GM23338 (cell line): ENCODE results near the gene SYT6. TPM values are rescaled to one million over a fixed set of nuclear protein-coding genes. Genes with fewer than 3 reads are reported as not detected.

Experiments used
- ATAC-seq: fragments of 200-7000 bp; cut with Tn5 transposase; 3 replicates; pipeline ENCODE4 v1.9.1; 2020
- DNase-seq: peaks from one replicate; pipeline ENCODE4 v3.0.0-alpha.2; 2015; ENCODE audit warnings: low spot score
- H2AFZ ChIP-seq: fragments of 200-600 bp; sonication (generic); 2 replicates; pipeline ENCODE4 v1.8.0; 2016; ENCODE audit warnings: antibody characterized with exemption, mild to moderate bottlenecking, moderate library complexity
- H3F3A ChIP-seq: fragments of 200-600 bp; sonication (generic); replicated peaks from 2 replicates; pipeline ENCODE4 v1.8.0; 2017; ENCODE audit warnings: antibody characterized with exemption, mixed run types, low read depth
- H3K27ac ChIP-seq: fragments of 200-600 bp; sonication (generic); 2 replicates; pipeline ENCODE4 v1.6.1; 2016; ENCODE audit warnings: low read depth
- H3K27me3 ChIP-seq: fragments of 200-600 bp; sonication (generic); 2 replicates; pipeline ENCODE4 v1.8.0; 2016; ENCODE audit warnings: mild to moderate bottlenecking, mixed run types, moderate library complexity; ENCODE audit not compliant: insufficient read depth
- H3K36me3 ChIP-seq: fragments of 200-600 bp; sonication (generic); 2 replicates; pipeline ENCODE4 v1.8.0; 2016; ENCODE audit warnings: mild to moderate bottlenecking; ENCODE audit not compliant: insufficient read depth
- H3K4me1 ChIP-seq: fragments of 200-600 bp; sonication (generic); 2 replicates; pipeline ENCODE4 v1.8.0; 2016; ENCODE audit warnings: mild to moderate bottlenecking, moderate library complexity; ENCODE audit not compliant: insufficient read depth
- H3K4me2 ChIP-seq: fragments of 200-600 bp; sonication (generic); 2 replicates; pipeline ENCODE4 v1.7.1; 2017; ENCODE audit warnings: mixed run types
- H3K4me3 ChIP-seq: fragments of 200-600 bp; sonication (generic); 2 replicates; pipeline ENCODE4 v1.6.1; 2016; ENCODE audit warnings: mixed run types
- H3K79me2 ChIP-seq: fragments of 200-600 bp; sonication (generic); replicated peaks from 2 replicates; pipeline ENCODE4 v1.8.0; 2017; ENCODE audit warnings: mild to moderate bottlenecking; ENCODE audit not compliant: insufficient read depth
- H3K9me2 ChIP-seq: fragments of 200-600 bp; sonication (generic); 2 replicates; pipeline ENCODE4 v1.8.0; 2017; ENCODE audit not compliant: insufficient read depth
- H4K20me1 ChIP-seq: fragments of 200-600 bp; sonication (generic); replicated peaks from 2 replicates; pipeline ENCODE4 v1.8.0; 2017; ENCODE audit warnings: mild to moderate bottlenecking; ENCODE audit not compliant: insufficient read depth
- H3K27ac Mint-ChIP-seq: 2 replicates; pipeline ENCODE4 v1.8.0; 2020; ENCODE audit warnings: inconsistent platforms, mild to moderate bottlenecking, moderate library complexity, mixed read lengths
- H3K27me3 Mint-ChIP-seq: 3 replicates; pipeline ENCODE4 v1.8.0; 2022; ENCODE audit warnings: low read depth, mild to moderate bottlenecking, moderate library complexity, mixed read lengths, inconsistent platforms; ENCODE audit not compliant: insufficient read depth, poor library complexity
- H3K36me3 Mint-ChIP-seq: 3 replicates; pipeline ENCODE4 v1.8.0; 2021; ENCODE audit warnings: low read depth, mild to moderate bottlenecking, inconsistent platforms, moderate library complexity, mixed read lengths
- H3K4me1 Mint-ChIP-seq: 3 replicates; pipeline ENCODE4 v1.8.0; 2020; ENCODE audit warnings: mild to moderate bottlenecking, inconsistent platforms, mixed read lengths
- H3K4me3 Mint-ChIP-seq: 3 replicates; pipeline ENCODE4 v1.8.0; 2021; ENCODE audit warnings: moderate library complexity, mild to moderate bottlenecking, inconsistent platforms, mixed read lengths
- H3K9me3 Mint-ChIP-seq: 3 replicates; pipeline ENCODE4 v1.8.0; 2020; ENCODE audit warnings: moderate library complexity, mild to moderate bottlenecking, inconsistent platforms, mixed read lengths
- CREB1 ChIP-seq: fragments of 250-450 bp; sonication (Bioruptor Pico); IDR thresholded peaks from 2 replicates; pipeline ENCODE4 v1.5.0; 2020; ENCODE audit warnings: low read depth, mild to moderate bottlenecking, moderate library complexity
- EZH2 ChIP-seq: fragments of 200-600 bp; sonication (generic); IDR thresholded peaks from one replicate; pipeline ENCODE4 v1.8.0; 2017; ENCODE audit warnings: antibody characterized with exemption, mild to moderate bottlenecking, low read depth; ENCODE audit not compliant: unreplicated experiment
- NANOG ChIP-seq: IDR thresholded peaks from 2 replicates; pipeline ENCODE4 v1.6.1; 2016; ENCODE audit warnings: antibody characterized with exemption, borderline replicate concordance
- POLR2AphosphoS5 ChIP-seq: IDR thresholded peaks from 2 replicates; pipeline ENCODE4 v1.6.1; 2016; ENCODE audit warnings: antibody characterized with exemption, low read depth
- REST ChIP-seq: IDR thresholded peaks from one replicate; pipeline ENCODE4 v1.6.1; 2018; ENCODE audit warnings: antibody characterized with exemption; ENCODE audit not compliant: unreplicated experiment
- ZNF331 ChIP-seq: fragments of 250-450 bp; sonication (Bioruptor Pico); IDR thresholded peaks from 2 replicates; pipeline ENCODE4 v1.5.0; 2020; ENCODE audit warnings: low read depth, mild to moderate bottlenecking, moderate library complexity
- ZNF462 ChIP-seq: fragments of 250-450 bp; sonication (Bioruptor Pico); IDR thresholded peaks from 2 replicates; pipeline ENCODE4 v1.5.0; 2020; ENCODE audit warnings: mild to moderate bottlenecking, moderate library complexity
- polyA plus RNA-seq: library from polyadenylated mRNA; unstranded; fragments of >200 nt; fragmentation: Nextera tagmentation; extraction: Ambion mirVana; gene quantifications from 2 replicates; pipeline ENCODE4 v1.2.1, GENCODE V29; 2016
- total RNA-seq: library from RNA; depleted of rRNA; stranded (reverse); fragments of >200 nt; shearing (Covaris generic); gene quantifications from 2 replicates; pipeline ENCODE4 v1.2.3, GENCODE V29; 2014

The SYT6 gene
- total and polyA plus RNA-seq, 2 experiments from 2014 or later = 31.2 to 42.6 TPM

GRCh38 chr1:114150016-114150415 lies 3.7 kb downstream of the SYT6 start:
- Histone ChIP-seq H3K4me3 (peak overlapping the region; percentile 94), H3K27me3 (peaks cover 21% of the 10 kb centered on the region), H3K4me1 (peaks cover 77% of the 10 kb centered on the region), H3K9me2 (no peaks in the 10 kb centered on the region), H4K20me1 (peaks cover 47% of the 10 kb centered on the region; the same call in 1 of the 2 replicates), H3K27ac (no peak overlapping the region), H3K79me2 (peaks cover 81% of the 10 kb centered on the region), H2AFZ (no peak overlapping the region), H3F3A (peaks cover 42% of the 10 kb centered on the region), H3K4me2 (peak overlapping the region; percentile 96), H3K36me3 (peaks cover 13% of the 10 kb centered on the region; the same call in 1 of the 2 replicates)
- Mint-ChIP-seq H3K36me3 (peaks cover 37% of the 10 kb centered on the region), H3K4me1 (peaks cover 74% of the 10 kb centered on the region), H3K27me3 (peaks cover 25% of the 10 kb centered on the region), H3K4me3 (peak overlapping the region; percentile 81), H3K27ac (no peak overlapping the region), H3K9me3 (peaks cover 3% of the 10 kb centered on the region; the same call in 1 of the 3 replicates)
- TF ChIP-seq ZNF331 = no peak
- TF ChIP-seq EZH2 = no peak
- TF ChIP-seq POLR2AphosphoS5 = no peak
- TF ChIP-seq NANOG = no peak
- TF ChIP-seq ZNF462 (CRISPR knock-in tag) = no peak
- TF ChIP-seq CREB1 (CRISPR knock-in tag) = no peak
- TF ChIP-seq REST = no peak
- ATAC-seq (no peak), DNase-seq (no peak)
